BJ (cell line): ENCODE measurements around the gene C11orf86. TPM values are rescaled to one million over a fixed set of nuclear protein-coding genes. Genes with fewer than 3 reads are reported as not detected.

ENCODE experiments used
- CTCF ChIA-PET: fragments of 350-600 bp; formaldehyde crosslinking; extraction: SDS; loops from one replicate; lab custom pipeline; 2021; ENCODE audit warnings: antibody characterized with exemption, inconsistent platforms; lab: Yijun Ruan, JAX
- POLR2A ChIA-PET: fragments of 300-600 bp; sonication (Branson Sonifier 250); formaldehyde crosslinking; extraction: SDS; loops from one replicate; lab custom pipeline; 2021; ENCODE audit warnings: antibody characterized with exemption; lab: Charles Lee
- DNase-seq: peaks from one replicate; pipeline ENCODE4 v3.0.0-alpha.2; 2011; ENCODE audit warnings: low read depth
- H3K27me3 ChIP-seq: 2 replicates; pipeline ENCODE4 v1.6.0; 2011; ENCODE audit warnings: low read length; ENCODE audit not compliant: control insufficient read depth, insufficient read depth
- H3K36me3 ChIP-seq: 2 replicates; pipeline ENCODE4 v1.5.1; 2011; ENCODE audit warnings: low read length; ENCODE audit not compliant: control insufficient read depth, insufficient read depth
- H3K4me3 ChIP-seq: 2 replicates; pipeline ENCODE4 v1.5.1; 2011; ENCODE audit warnings: low read depth, mild to moderate bottlenecking, control low read depth, low read length
- CTCF ChIP-seq: IDR thresholded peaks from 2 replicates; pipeline ENCODE4 v1.5.1; 2011; ENCODE audit warnings: low read depth, mild to moderate bottlenecking, control low read depth, inconsistent platforms, low read length, moderate library complexity; ENCODE audit not compliant: insufficient read depth
- polyA plus RNA-seq: library from polyadenylated mRNA; depleted of rRNA; stranded (reverse); fragments of >200 nt; gene quantifications from 2 replicates; pipeline ENCODE4 v1.2.3, GENCODE V29; 2011

C11orf86 gene
- polyA plus RNA-seq, 1 experiment, result 0.15 TPM

- POLR2A ChIA-PET, result interaction anchor here (1.2 kb wide), 1 partner anchor 34 kb away, joined by 4 read pairs; no protein-coding TSS in a partner anchor
- Histone ChIP-seq H3K27me3 (no peaks in the 10 kb centered on the region), H3K4me3 (no peak overlapping the region), H3K36me3 (no peaks in the 10 kb centered on the region)
- CTCF ChIA-PET, result interaction anchor here (0.6 to 1.5 kb wide), 5 partner anchors 11 to 102 kb away, joined by 3 read pairs; no protein-coding TSS in a partner anchor
- TF ChIP-seq CTCF, result no peak
- DNase-seq, result peak; percentile 70
Observed at GRCh38 chr11:66936311-66936711, 38.8 kb upstream of the C11orf86 start.

GRCh38 chr11:66937193-66937733 lies 37.8 kb upstream of the C11orf86 start:
- no peak overlapping the region for H3K4me3 ChIP-seq
- no peaks in the 10 kb centered on the region for H3K36me3 ChIP-seq
- TF ChIP-seq CTCF, result no peak
- POLR2A ChIA-PET, result no interaction called here
- CTCF ChIA-PET, result interaction anchor here (0.9 to 1.5 kb wide), 3 partner anchors 38 to 103 kb away, joined by 3 read pairs; no protein-coding TSS in a partner anchor
- DNase-seq, result no peak
- no peaks in the 10 kb centered on the region for H3K27me3 ChIP-seq

GRCh38 chr11:66938582-66939135 lies 36.4 kb upstream of the C11orf86 start:
- H3K27me3 ChIP-seq, result no peaks in the 10 kb centered on the region
- POLR2A ChIA-PET, result no interaction called here
- no peak for DNase-seq
- no peak for TF ChIP-seq CTCF
- no peak overlapping the region for H3K4me3 ChIP-seq
- no peaks in the 10 kb centered on the region for H3K36me3 ChIP-seq
- CTCF ChIA-PET, result no interaction called here

- CTCF ChIA-PET, result interaction anchor here (1.0 kb wide), 1 partner anchor 103 kb away, joined by 3 read pairs; no protein-coding TSS in a partner anchor
- no peaks in the 10 kb centered on the region for H3K27me3 ChIP-seq
- no peak for DNase-seq
- no peak for TF ChIP-seq CTCF
- POLR2A ChIA-PET, result no interaction called here
- H3K36me3 ChIP-seq, result no peaks in the 10 kb centered on the region; the same call in 1 of the 2 replicates
- H3K4me3 ChIP-seq, result no peak overlapping the region
Observed at GRCh38 chr11:66950112-66950535, 25.0 kb upstream of the C11orf86 start.

GRCh38 chr11:66951135-66951534 lies 24.0 kb upstream of the C11orf86 start:
- H3K36me3 ChIP-seq, result no peaks in the 10 kb centered on the region; the same call in 1 of the 2 replicates
- POLR2A ChIA-PET, result no interaction called here
- TF ChIP-seq CTCF, result no peak
- CTCF ChIA-PET, result interaction anchor here (0.9 kb wide), 1 partner anchor 95 kb away, joined by 3 read pairs; no protein-coding TSS in a partner anchor
- no peak overlapping the region for H3K4me3 ChIP-seq
- no peaks in the 10 kb centered on the region for H3K27me3 ChIP-seq
- no peak for DNase-seq
